HepG2 (cell line): ENCODE results near the gene CNOT10. TPM values are rescaled to one million over a fixed set of nuclear protein-coding genes. Genes with fewer than 3 reads are reported as not detected.
A peak's percentile ranks its signal among the peaks of the same experiment; 100 is the strongest.

Experiments
- ATM ChIP-seq: fragments of 450-650 bp; IDR thresholded peaks from 2 replicates; pipeline ENCODE4 v1.7.1; 2017; ENCODE audit warnings: mild to moderate bottlenecking, borderline replicate concordance
- CERS6 ChIP-seq: sonication (generic); formaldehyde crosslinking; IDR thresholded peaks from 2 replicates; pipeline ENCODE4 v1.5.0; 2020; ENCODE audit warnings: missing genetic modification reagents
- CREBL2 ChIP-seq: sonication (generic); formaldehyde crosslinking; IDR thresholded peaks from 2 replicates; pipeline ENCODE4 v1.8.1; 2023; ENCODE audit warnings: missing genetic modification reagents, mild to moderate bottlenecking, borderline replicate concordance
- DRAP1 ChIP-seq: IDR thresholded peaks from 2 replicates; pipeline ENCODE4 v1.6.1; 2016; ENCODE audit warnings: missing genetic modification reagents, missing compliant biosample characterization
- ELF3 ChIP-seq: IDR thresholded peaks from 2 replicates; pipeline ENCODE4 v1.6.1; 2016; ENCODE audit warnings: missing genetic modification reagents, missing compliant biosample characterization
- HINFP ChIP-seq: sonication (generic); formaldehyde crosslinking; IDR thresholded peaks from 2 replicates; pipeline ENCODE4 v1.4.0; 2020; ENCODE audit warnings: low read depth, mild to moderate bottlenecking, missing genetic modification reagents
- HOMEZ ChIP-seq: IDR thresholded peaks from 2 replicates; pipeline ENCODE4 v1.6.1; 2016; ENCODE audit warnings: low read depth
- IRF2 ChIP-seq: IDR thresholded peaks from 2 replicates; pipeline ENCODE4 v1.6.1; 2018; ENCODE audit warnings: missing genetic modification reagents, missing compliant biosample characterization
- MYC ChIP-seq: sonication (generic); formaldehyde crosslinking; IDR thresholded peaks from 2 replicates; pipeline ENCODE4 v1.9.0; 2021; ENCODE audit warnings: missing genetic modification reagents, borderline replicate concordance
- PHF5A ChIP-seq: IDR thresholded peaks from one replicate; pipeline ENCODE4 v1.6.1; 2018; ENCODE audit warnings: low read depth, missing genetic modification reagents; ENCODE audit not compliant: unreplicated experiment
- SKIL ChIP-seq: sonication (generic); formaldehyde crosslinking; IDR thresholded peaks from 2 replicates; pipeline ENCODE4 v1.8.0; 2022; ENCODE audit warnings: missing genetic modification reagents, mild to moderate bottlenecking, moderate library complexity, borderline replicate concordance
- SYNCRIP ChIP-seq: fragments of 200-400 bp; formaldehyde crosslinking; IDR thresholded peaks from 2 replicates; pipeline ENCODE4 v1.6.1; 2018; ENCODE audit warnings: mild to moderate bottlenecking, low read depth, low read length; ENCODE audit not compliant: insufficient read depth
- TP53 ChIP-seq: sonication (generic); formaldehyde crosslinking; conservative IDR thresholded peaks from 2 replicates; pipeline ENCODE4 v1.4.0; 2020; ENCODE audit warnings: missing genetic modification reagents
- ZNF296 ChIP-seq: sonication (generic); formaldehyde crosslinking; conservative IDR thresholded peaks from 2 replicates; pipeline ENCODE4 v1.5.0; 2020; ENCODE audit warnings: mild to moderate bottlenecking, missing genetic modification reagents
- ZNF513 ChIP-seq: sonication (generic); formaldehyde crosslinking; conservative IDR thresholded peaks from 2 replicates; pipeline ENCODE4 v1.5.0; 2020; ENCODE audit warnings: missing genetic modification reagents
- ZNF546 ChIP-seq: sonication (generic); formaldehyde crosslinking; conservative IDR thresholded peaks from 2 replicates; pipeline ENCODE4 v1.8.1; 2023; ENCODE audit warnings: mild to moderate bottlenecking, missing genetic modification reagents
- ZNF574 ChIP-seq: sonication (generic); formaldehyde crosslinking; IDR thresholded peaks from 2 replicates; pipeline ENCODE4 v1.4.0; 2020; ENCODE audit warnings: missing genetic modification reagents
- ZNF577 ChIP-seq: sonication (generic); formaldehyde crosslinking; IDR thresholded peaks from 2 replicates; pipeline ENCODE4 v1.4.0; 2020; ENCODE audit warnings: mild to moderate bottlenecking, low read depth, missing genetic modification reagents, borderline replicate concordance
- ZSCAN31 ChIP-seq: sonication (generic); formaldehyde crosslinking; IDR thresholded peaks from 2 replicates; pipeline ENCODE4 v1.5.0; 2020; ENCODE audit warnings: low read depth, mild to moderate bottlenecking, missing genetic modification reagents
- polyA plus RNA-seq, 8 experiments: library from polyadenylated mRNA; depleted of rRNA in 3 of 8; stranded (reverse) in 7 of 8; unstranded in 1 of 8; fragments of >200 nt; fragmentation: Illumina TruSeq in 4 of 8; extraction: Trizol in 4 of 8; gene quantifications; 2 replicates each; pipeline versions ENCODE4 v1.2.1 to v1.2.3, GENCODE V29; 2011 to 2016; ENCODE audit warnings: low read depth in 4 of 8, missing spikeins in 1 of 8, mixed read lengths in 1 of 8; ENCODE audit not compliant: insufficient read depth in 1 of 8
- total RNA-seq, 5 experiments: library from RNA; depleted of rRNA; stranded (reverse); fragments of >200 nt; fragmentation: Illumina TruSeq; extraction: Trizol; gene quantifications; 2 replicates each; pipeline ENCODE4 v1.2.3, GENCODE V29; 2016; ENCODE audit warnings: low read depth in 1 of 5

The CNOT10 gene
- total and polyA plus RNA-seq, 2 of the 13 experiments (the other 11 are each of a cell fraction or from before 2014, with no cell fraction given): 21.2 to 34.1 TPM

- TF ChIP-seq ZNF574: no peak
- 0 out of 2 replicates have a peak, but pooled peaks have one; percentile 15 for TF ChIP-seq DRAP1
- no peak for TF ChIP-seq TP53 (CRISPR knock-in tag)
- no peak for TF ChIP-seq ZNF513
- TF ChIP-seq HOMEZ (CRISPR knock-in tag): peak; percentile 54; the same call in 1 of the 2 replicates
- no peak for TF ChIP-seq SYNCRIP
- no peak for TF ChIP-seq CERS6 (CRISPR knock-in tag)
- TF ChIP-seq SKIL: no peak
- TF ChIP-seq ZNF577 (CRISPR knock-in tag): no peak
- no peak for TF ChIP-seq ZSCAN31
- TF ChIP-seq MYC (CRISPR knock-in tag): no peak
- TF ChIP-seq ELF3 (CRISPR knock-in tag): peak; percentile 34; the same call in 1 of the 2 replicates
- TF ChIP-seq IRF2 (CRISPR knock-in tag): no peak
- TF ChIP-seq PHF5A (CRISPR knock-in tag): peak; percentile 32
- no peak for TF ChIP-seq ZNF546
- TF ChIP-seq CREBL2 (CRISPR knock-in tag): no peak
- TF ChIP-seq HINFP: no peak
- no peak for TF ChIP-seq ATM
- TF ChIP-seq ZNF296 (CRISPR knock-in tag): no peak
These were observed 128.2 kb downstream of the CNOT10 start (continued) for GRCh38 chr3:32813180-32813579.
